ENCODE data around the gene CFAP92. TPM values are rescaled to one million over a fixed set of nuclear protein-coding genes. Genes with fewer than 3 reads are reported as not detected.

CFAP92 gene
- total RNA-seq, 1 donor from 2014 or later = 8.7 TPM

- no peak for TF ChIP-seq CTCF (conservative IDR thresholded peaks at IDR 0.05)
- H3K36me3 Mint-ChIP-seq (ENCODE audit: low read depth) = no peaks in the 10 kb centered on the region
- H3K4me3 Mint-ChIP-seq = peak overlapping the region; percentile 49
- peaks cover 43% of the 10 kb centered on the region for H3K4me1 Mint-ChIP-seq
- H3K27ac Mint-ChIP-seq (ENCODE audit: unreplicated experiment) = no peak overlapping the region
- H3K9me3 Mint-ChIP-seq = no peaks in the 10 kb centered on the region
- peaks cover 48% of the 10 kb centered on the region for H3K27me3 Mint-ChIP-seq (ENCODE audit: low read depth)
- no peak for DNase-seq (ENCODE audit: low read depth, low spot score)
Measured at GRCh38 chr3:129004639-129005295, 10.9 kb upstream of the CFAP92 start.

- peak; percentile 45 for TF ChIP-seq CTCF (conservative IDR thresholded peaks at IDR 0.05)
- peaks cover 53% of the 10 kb centered on the region for H3K27me3 Mint-ChIP-seq (ENCODE audit: low read depth)
- H3K9me3 Mint-ChIP-seq = no peaks in the 10 kb centered on the region
- no peaks in the 10 kb centered on the region for H3K36me3 Mint-ChIP-seq (ENCODE audit: low read depth)
- peak overlapping the region; percentile 84 for H3K4me3 Mint-ChIP-seq
- DNase-seq (ENCODE audit: low read depth, low spot score) = no peak
- H3K27ac Mint-ChIP-seq (ENCODE audit: unreplicated experiment) = no peak overlapping the region
- peaks cover 52% of the 10 kb centered on the region for H3K4me1 Mint-ChIP-seq
Measured at GRCh38 chr3:129003578-129004112, 9.8 kb upstream of the CFAP92 start.

DNA sequence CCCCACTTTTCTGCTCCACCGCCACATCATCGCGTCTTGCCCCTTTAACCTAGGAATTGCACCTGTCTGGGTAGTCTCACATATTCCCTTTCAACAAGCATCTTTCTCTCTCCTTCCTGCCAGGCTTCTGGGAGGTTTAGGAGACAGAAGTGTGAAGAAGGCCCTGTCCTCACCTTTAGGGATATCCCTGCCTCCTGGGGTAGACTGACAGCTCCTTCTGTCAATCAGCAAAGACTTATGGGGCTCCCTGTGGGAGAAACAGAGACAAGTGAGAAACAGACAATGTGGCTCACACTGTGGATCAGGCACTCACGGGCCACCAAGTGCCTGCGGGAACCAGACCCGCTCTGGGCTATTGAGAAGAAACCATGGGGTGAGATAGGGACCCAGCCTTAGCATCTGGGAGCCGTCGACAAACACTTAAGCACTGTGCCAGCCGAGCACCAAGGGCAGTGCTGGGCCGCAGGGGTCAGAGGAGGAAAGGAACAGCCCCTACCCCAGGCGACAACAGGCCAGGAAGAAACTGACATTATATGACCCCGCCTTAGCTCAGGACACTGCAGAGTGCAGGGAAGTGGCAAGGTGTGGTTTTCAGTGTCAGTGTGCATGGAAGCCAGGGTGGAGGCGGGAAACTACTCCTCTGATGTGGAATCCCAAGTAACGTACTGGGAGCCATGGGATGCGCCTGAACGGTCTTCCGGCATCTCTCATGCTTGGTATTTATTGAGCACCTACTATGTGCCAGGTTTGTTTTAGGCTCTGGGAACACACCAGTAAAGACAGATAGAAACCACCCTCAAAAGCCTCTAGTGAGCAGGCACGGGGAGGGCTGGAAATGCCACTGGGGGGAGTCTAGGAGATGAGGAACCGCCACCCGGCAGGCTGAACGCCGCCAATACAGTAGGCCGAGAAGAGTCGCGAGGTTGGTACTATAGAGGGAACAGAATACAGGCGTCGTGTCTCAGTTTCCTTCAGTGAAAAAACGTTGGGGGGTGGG lies 9.0 kb upstream of the CFAP92 start:
- H3K27ac Mint-ChIP-seq (ENCODE audit: unreplicated experiment) = peak overlapping the region; percentile 9

DNA sequence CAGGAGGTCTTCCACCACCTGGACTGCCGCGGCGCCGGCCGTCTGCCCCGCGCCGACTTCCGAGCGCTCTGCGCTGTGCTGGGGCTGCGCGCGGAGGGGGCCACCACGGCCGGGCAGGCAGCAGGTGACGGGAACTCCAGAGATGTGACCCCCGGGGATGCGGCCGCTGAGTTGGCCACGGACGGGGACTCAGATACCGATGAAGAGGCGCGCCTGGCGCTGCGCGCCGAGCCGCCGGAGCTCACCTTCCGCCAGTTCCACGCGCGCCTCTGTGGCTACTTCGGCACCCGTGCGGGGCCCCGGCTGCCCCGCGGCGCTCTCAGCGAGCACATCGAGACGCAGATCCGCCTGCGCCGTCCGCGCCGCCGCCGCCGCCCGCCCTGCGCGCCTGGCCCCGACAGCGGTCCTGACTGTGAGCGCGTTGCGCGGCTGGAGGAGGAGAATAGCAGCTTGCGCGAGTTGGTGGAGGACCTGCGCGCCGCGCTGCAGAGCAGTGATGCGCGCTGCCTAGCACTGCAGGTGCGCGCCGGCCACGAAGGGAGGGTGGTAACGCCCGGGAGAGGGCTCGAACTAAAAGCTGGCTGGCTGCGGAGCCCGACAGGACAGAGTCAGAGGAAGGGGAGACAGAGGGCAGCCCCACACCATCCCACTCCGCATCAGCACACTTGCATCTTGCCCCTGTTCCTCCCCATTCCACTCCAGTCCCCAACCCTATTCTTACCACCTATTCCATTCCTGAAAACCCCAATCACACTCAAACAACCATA lies 8.1 kb upstream of the CFAP92 start:
- DNase-seq (ENCODE audit: low read depth, low spot score) = peak; percentile 31
- Mint-ChIP-seq H3K9me3 (no peaks in the 10 kb centered on the region), H3K36me3 (ENCODE audit: low read depth) (no peaks in the 10 kb centered on the region), H3K27ac (ENCODE audit: unreplicated experiment) (no peak overlapping the region), H3K27me3 (ENCODE audit: low read depth) (peaks cover 53% of the 10 kb centered on the region), H3K4me1 (peaks cover 64% of the 10 kb centered on the region), H3K4me3 (peak overlapping the region; percentile 84)
- no peak for TF ChIP-seq CTCF (conservative IDR thresholded peaks at IDR 0.05)

More for the DNA sequence above, 9.0 kb upstream of the CFAP92 start:
- TF ChIP-seq CTCF (conservative IDR thresholded peaks at IDR 0.05) = no peak
- Mint-ChIP-seq H3K36me3 (ENCODE audit: low read depth) (no peaks in the 10 kb centered on the region), H3K9me3 (no peaks in the 10 kb centered on the region), H3K4me3 (peak overlapping the region; percentile 84), H3K27me3 (ENCODE audit: low read depth) (peaks cover 53% of the 10 kb centered on the region), H3K4me1 (peaks cover 60% of the 10 kb centered on the region)
- DNase-seq (ENCODE audit: low read depth, low spot score) = no peak
